HFF-Myc (cell line): Measurements from ENCODE around the gene TTC23.

Experiments
- DNase-seq: peaks from one replicate; pipeline ENCODE4 v3.0.0-alpha.2; 2011; ENCODE audit warnings: low read depth; ENCODE audit errors: extremely low read depth
- H3K4me3 ChIP-seq: replicated peaks from 2 replicates; pipeline ENCODE4 v1.5.1; 2011; ENCODE audit warnings: low read depth, mild to moderate bottlenecking, control low read depth, low read length
- CTCF ChIP-seq: IDR thresholded peaks from 2 replicates; pipeline ENCODE4 v1.5.1; 2012; ENCODE audit warnings: mild to moderate bottlenecking, low read depth, low read length, control low read depth; ENCODE audit errors: missing control alignments

TTC23 gene

GRCh38 chr15:99124641-99125040 lies 124.7 kb downstream of the TTC23 start:
- no peak for DNase-seq
- TF ChIP-seq CTCF = no peak
- H3K4me3 ChIP-seq = no peak overlapping the region

GRCh38 chr15:99123713-99124451 lies 125.5 kb downstream of the TTC23 start:
- no peak for TF ChIP-seq CTCF
- DNase-seq = peak; percentile 96
- H3K4me3 ChIP-seq = peak overlapping the region; percentile 7

GRCh38 chr15:99122831-99123712 lies 126.3 kb downstream of the TTC23 start:
- no peak for DNase-seq
- no peak overlapping the region for H3K4me3 ChIP-seq
- TF ChIP-seq CTCF = no peak

- H3K4me3 ChIP-seq = no peak overlapping the region
- no peak for TF ChIP-seq CTCF
- no peak for DNase-seq
These were observed 127.5 kb downstream of the TTC23 start for GRCh38 chr15:99121691-99122410.

- DNase-seq = no peak
- H3K4me3 ChIP-seq = no peak overlapping the region
- no peak for TF ChIP-seq CTCF
These were observed 128.2 kb downstream of the TTC23 start for GRCh38 chr15:99121207-99121606.

- DNase-seq = no peak
- no peak for TF ChIP-seq CTCF
- H3K4me3 ChIP-seq = no peak overlapping the region
These were observed 129.2 kb downstream of the TTC23 start for GRCh38 chr15:99120050-99120777.
